ENCODE data around the gene PTPRN2.

Gene PTPRN2

DNA sequence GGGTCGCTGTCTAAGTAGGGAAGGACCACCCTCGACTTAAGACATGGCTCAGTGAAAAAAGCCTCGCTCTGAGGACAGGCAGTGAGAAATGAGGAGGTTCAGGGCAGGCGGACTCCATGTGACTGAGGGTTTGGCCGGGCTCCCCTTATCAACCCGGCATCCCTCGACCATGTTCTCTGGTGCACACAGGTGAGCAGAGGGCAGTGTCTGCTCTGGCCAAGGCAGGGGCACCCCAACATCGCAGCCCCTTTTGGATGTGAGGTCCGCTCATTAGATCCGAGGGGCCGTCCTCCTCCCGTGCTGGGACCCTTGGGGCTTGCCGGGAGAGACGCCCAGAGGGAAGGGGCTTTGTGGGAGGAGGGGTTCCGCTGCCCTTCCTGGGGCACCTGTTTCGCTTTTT, 775.7 kb downstream of the PTPRN2 start:
- H2AK5ac ChIP-seq (ENCODE audit: low read depth, low read length): peak overlapping the region; percentile 23
- H3K36me3 ChIP-seq (replicated peaks in 1 of 2; ENCODE audit: control insufficient read depth in 2 of 2, insufficient read depth in 2 of 2, low read length in 2 of 2): no peaks in the 10 kb centered on the region
- peak overlapping the region; percentile 79 for H3K18ac ChIP-seq (ENCODE audit: low read length)
- H3K4me2 ChIP-seq (ENCODE audit: insufficient read depth, low read length, poor library complexity, severe bottlenecking): no peak overlapping the region
- no peak overlapping the region for H3K9ac ChIP-seq (ENCODE audit: low read depth, low read length, poor library complexity)
- no peak overlapping the region for H2BK120ac ChIP-seq (ENCODE audit: low read depth, low read length)
- no peak overlapping the region for H2BK5ac ChIP-seq (ENCODE audit: low read length)
- no peak overlapping the region for H2AFZ ChIP-seq (ENCODE audit: low read length)
- no peak overlapping the region for H3K14ac ChIP-seq (ENCODE audit: low read length)
- no peak for DNase-seq (ENCODE audit: low spot score)
- WGBS, 2 donors (ENCODE audit: extremely low coverage in 2 of 2, insufficient read length in 2 of 2, insufficient replicate concordance in 1 of 2): no CpG with 5 or more reads among the region's 16 CpGs
- peak overlapping the region; percentile 77 for H4K91ac ChIP-seq (ENCODE audit: low read depth, low read length, poor library complexity)
- no peak overlapping the region for H3K4ac ChIP-seq (ENCODE audit: low read length)
- no peak overlapping the region for H2BK15ac ChIP-seq (ENCODE audit: low read length)
- H3K79me1 ChIP-seq (ENCODE audit: low read depth, low read length): no peaks in the 10 kb centered on the region
- peak overlapping the region; percentile 47 for H2BK12ac ChIP-seq (ENCODE audit: low read length)
- no peak overlapping the region for H3K4me3 ChIP-seq (ENCODE audit: low read length in 2 of 2)
- H3K23ac ChIP-seq (ENCODE audit: low read depth, low read length, poor library complexity): no peak overlapping the region
- peaks cover 18 to 32% of the 10 kb centered on the region in 2 donors for H3K9me3 ChIP-seq (replicated peaks in 1 of 2; ENCODE audit: control insufficient read depth in 2 of 2, insufficient read depth in 1 of 2, low read depth in 1 of 2, low read length in 2 of 2)
- H3K4me1 ChIP-seq (ENCODE audit: control insufficient read depth in 2 of 2, insufficient read depth in 1 of 2, low read depth in 1 of 2, low read length in 2 of 2): peaks cover 21% of the 10 kb centered on the region in 2 donors
- no peak overlapping the region for H4K8ac ChIP-seq (ENCODE audit: low read depth, low read length)
- no peaks in the 10 kb centered on the region for H3K27me3 ChIP-seq (ENCODE audit: control insufficient read depth in 3 of 3, insufficient read depth in 3 of 3, low read depth in 1 of 3, low read length in 3 of 3)
- peak overlapping the region; percentile 18 for H3K27ac ChIP-seq (replicated peaks; ENCODE audit: low read length)

GRCh38 chr7:157809863-157810851, 777.5 kb downstream of the PTPRN2 start:
- Histone ChIP-seq H2AK5ac (ENCODE audit: low read depth, low read length) (peak overlapping the region; percentile 92), H3K79me1 (ENCODE audit: low read depth, low read length) (no peaks in the 10 kb centered on the region), H3K27ac (replicated peaks; ENCODE audit: low read length) (no peak overlapping the region), H3K36me3 (replicated peaks in 1 of 2; ENCODE audit: control insufficient read depth in 2 of 2, insufficient read depth in 2 of 2, low read length in 2 of 2) (no peaks in the 10 kb centered on the region), H3K9ac (ENCODE audit: low read depth, low read length, poor library complexity) (no peak overlapping the region), H2BK15ac (ENCODE audit: low read length) (peak overlapping the region; percentile 30), H4K8ac (ENCODE audit: low read depth, low read length) (no peak overlapping the region), H3K18ac (ENCODE audit: low read length) (peak overlapping the region; percentile 44), H3K14ac (ENCODE audit: low read length) (peak overlapping the region; percentile 43), H3K4me2 (ENCODE audit: insufficient read depth, low read length, poor library complexity, severe bottlenecking) (no peak overlapping the region), H4K91ac (ENCODE audit: low read depth, low read length, poor library complexity) (peak overlapping the region; percentile 67), H2BK5ac (ENCODE audit: low read length) (no peak overlapping the region), H3K23ac (ENCODE audit: low read depth, low read length, poor library complexity) (peak overlapping the region; percentile 19), H3K4ac (ENCODE audit: low read length) (no peak overlapping the region), H3K9me3 (replicated peaks in 1 of 2; ENCODE audit: control insufficient read depth in 2 of 2, insufficient read depth in 1 of 2, low read depth in 1 of 2, low read length in 2 of 2) (peaks cover 18 to 32% of the 10 kb centered on the region in 2 donors), H3K27me3 (ENCODE audit: control insufficient read depth in 3 of 3, insufficient read depth in 3 of 3, low read depth in 1 of 3, low read length in 3 of 3) (no peaks in the 10 kb centered on the region), H3K4me3 (ENCODE audit: low read length in 2 of 2) (no peak overlapping the region), H2BK120ac (ENCODE audit: low read depth, low read length) (no peak overlapping the region), H2AFZ (ENCODE audit: low read length) (no peak overlapping the region), H3K4me1 (ENCODE audit: control insufficient read depth in 2 of 2, insufficient read depth in 1 of 2, low read depth in 1 of 2, low read length in 2 of 2) (peaks cover 14 to 25% of the 10 kb centered on the region in 2 donors), H2BK12ac (ENCODE audit: low read length) (peak overlapping the region; percentile 86)
- WGBS, 2 donors (ENCODE audit: extremely low coverage in 2 of 2, insufficient read length in 2 of 2, insufficient replicate concordance in 1 of 2): no CpG with 5 or more reads among the region's 55 CpGs
- DNase-seq (ENCODE audit: low spot score): no peak

- Histone ChIP-seq H2AK5ac (ENCODE audit: low read depth, low read length) (peak overlapping the region; percentile 92), H3K14ac (ENCODE audit: low read length) (no peak overlapping the region), H3K27me3 (ENCODE audit: control insufficient read depth in 3 of 3, insufficient read depth in 3 of 3, low read depth in 1 of 3, low read length in 3 of 3) (no peaks in the 10 kb centered on the region), H2BK15ac (ENCODE audit: low read length) (peak overlapping the region; percentile 30), H3K27ac (replicated peaks; ENCODE audit: low read length) (no peak overlapping the region), H2BK12ac (ENCODE audit: low read length) (no peak overlapping the region), H4K91ac (ENCODE audit: low read depth, low read length, poor library complexity) (peak overlapping the region; percentile 67), H3K4ac (ENCODE audit: low read length) (no peak overlapping the region), H2BK5ac (ENCODE audit: low read length) (no peak overlapping the region), H3K36me3 (replicated peaks in 1 of 2; ENCODE audit: control insufficient read depth in 2 of 2, insufficient read depth in 2 of 2, low read length in 2 of 2) (no peaks in the 10 kb centered on the region), H3K4me3 (ENCODE audit: low read length in 2 of 2) (no peak overlapping the region), H3K4me1 (ENCODE audit: control insufficient read depth in 2 of 2, insufficient read depth in 1 of 2, low read depth in 1 of 2, low read length in 2 of 2) (peaks cover 17 to 33% of the 10 kb centered on the region in 2 donors), H3K9me3 (replicated peaks in 1 of 2; ENCODE audit: control insufficient read depth in 2 of 2, insufficient read depth in 1 of 2, low read depth in 1 of 2, low read length in 2 of 2) (peaks cover 18 to 32% of the 10 kb centered on the region in 2 donors), H2BK120ac (ENCODE audit: low read depth, low read length) (no peak overlapping the region), H3K9ac (ENCODE audit: low read depth, low read length, poor library complexity) (no peak overlapping the region), H3K4me2 (ENCODE audit: insufficient read depth, low read length, poor library complexity, severe bottlenecking) (no peak overlapping the region), H3K23ac (ENCODE audit: low read depth, low read length, poor library complexity) (no peak overlapping the region), H4K8ac (ENCODE audit: low read depth, low read length) (no peak overlapping the region), H2AFZ (ENCODE audit: low read length) (no peak overlapping the region), H3K18ac (ENCODE audit: low read length) (peak overlapping the region; percentile 39), H3K79me1 (ENCODE audit: low read depth, low read length) (no peaks in the 10 kb centered on the region)
- no CpG with 5 or more reads among the region's 35 CpGs for WGBS, 2 donors (ENCODE audit: extremely low coverage in 2 of 2, insufficient read length in 2 of 2, insufficient replicate concordance in 1 of 2)
- DNase-seq (ENCODE audit: low spot score): no peak
Observed at GRCh38 chr7:157809154-157809862, 778.3 kb downstream of the PTPRN2 start.

DNA sequence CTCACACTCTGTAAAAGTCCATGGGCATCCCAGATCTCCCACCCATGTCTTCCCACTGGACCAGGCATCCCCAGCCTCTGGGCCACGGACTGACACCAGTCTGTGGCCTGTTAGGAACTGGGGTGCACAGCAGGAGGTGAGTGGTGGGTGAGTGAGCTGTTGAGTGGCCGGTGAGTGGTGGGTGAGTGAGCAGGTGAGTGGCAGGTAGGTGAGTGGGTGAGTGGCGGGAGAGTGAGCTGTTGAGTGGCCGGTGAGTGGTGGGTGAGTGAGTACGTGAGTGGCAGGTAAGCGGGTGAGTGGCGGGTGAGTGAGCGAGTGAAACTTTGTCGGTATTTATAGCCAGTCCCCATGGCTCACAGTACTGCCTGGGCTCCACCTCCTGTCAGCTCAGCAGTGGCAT, 779.6 kb downstream of the PTPRN2 start:
- peaks cover 17 to 33% of the 10 kb centered on the region in 2 donors for H3K4me1 ChIP-seq (ENCODE audit: control insufficient read depth in 2 of 2, insufficient read depth in 1 of 2, low read depth in 1 of 2, low read length in 2 of 2)
- H3K9ac ChIP-seq (ENCODE audit: low read depth, low read length, poor library complexity): no peak overlapping the region
- peak overlapping the region in 1 of 2 donors; percentile 67 for H3K4me3 ChIP-seq (ENCODE audit: low read length in 2 of 2)
- H3K27ac ChIP-seq (replicated peaks; ENCODE audit: low read length): no peak overlapping the region
- no peak overlapping the region for H2BK120ac ChIP-seq (ENCODE audit: low read depth, low read length)
- H3K4me2 ChIP-seq (ENCODE audit: insufficient read depth, low read length, poor library complexity, severe bottlenecking): no peak overlapping the region
- H2AK5ac ChIP-seq (ENCODE audit: low read depth, low read length): peak overlapping the region; percentile 2
- peak overlapping the region; percentile 1 for H3K18ac ChIP-seq (ENCODE audit: low read length)
- H4K91ac ChIP-seq (ENCODE audit: low read depth, low read length, poor library complexity): no peak overlapping the region
- H4K8ac ChIP-seq (ENCODE audit: low read depth, low read length): peak overlapping the region; percentile 6
- no peak overlapping the region for H2BK5ac ChIP-seq (ENCODE audit: low read length)
- H3K36me3 ChIP-seq (replicated peaks in 1 of 2; ENCODE audit: control insufficient read depth in 2 of 2, insufficient read depth in 2 of 2, low read length in 2 of 2): no peaks in the 10 kb centered on the region
- WGBS, 2 donors (ENCODE audit: extremely low coverage in 2 of 2, insufficient read length in 2 of 2, insufficient replicate concordance in 1 of 2): no CpG with 5 or more reads among the region's 9 CpGs
- H3K23ac ChIP-seq (ENCODE audit: low read depth, low read length, poor library complexity): no peak overlapping the region
- H3K27me3 ChIP-seq (ENCODE audit: control insufficient read depth in 3 of 3, insufficient read depth in 3 of 3, low read depth in 1 of 3, low read length in 3 of 3): no peaks in the 10 kb centered on the region
- no peak overlapping the region for H3K14ac ChIP-seq (ENCODE audit: low read length)
- H2BK12ac ChIP-seq (ENCODE audit: low read length): no peak overlapping the region
- no peak overlapping the region for H2AFZ ChIP-seq (ENCODE audit: low read length)
- H3K79me1 ChIP-seq (ENCODE audit: low read depth, low read length): no peaks in the 10 kb centered on the region
- no peak overlapping the region for H2BK15ac ChIP-seq (ENCODE audit: low read length)
- H3K9me3 ChIP-seq (replicated peaks in 1 of 2; ENCODE audit: control insufficient read depth in 2 of 2, insufficient read depth in 1 of 2, low read depth in 1 of 2, low read length in 2 of 2): peaks cover 17 to 38% of the 10 kb centered on the region in 2 donors
- no peak overlapping the region for H3K4ac ChIP-seq (ENCODE audit: low read length)
- no peak for DNase-seq (ENCODE audit: low spot score)
